Astrocyte (in vitro differentiated cells and primary cell): ENCODE results near the gene PRKCA.

Experiments
- EZH2 ChIP-seq: IDR thresholded peaks from 2 replicates; pipeline ENCODE4 v1.6.1; 2012; ENCODE audit warnings: mild to moderate bottlenecking, low read length, inconsistent platforms; ENCODE audit not compliant: insufficient read depth
- TF ChIP-seq, protein P1 (sequence below): IDR thresholded peaks from 2 replicates; pipeline ENCODE4 v1.5.1; 2011; ENCODE audit warnings: low read depth, mild to moderate bottlenecking, inconsistent platforms, low read length, moderate library complexity; ENCODE audit not compliant: insufficient read depth

DNA sequence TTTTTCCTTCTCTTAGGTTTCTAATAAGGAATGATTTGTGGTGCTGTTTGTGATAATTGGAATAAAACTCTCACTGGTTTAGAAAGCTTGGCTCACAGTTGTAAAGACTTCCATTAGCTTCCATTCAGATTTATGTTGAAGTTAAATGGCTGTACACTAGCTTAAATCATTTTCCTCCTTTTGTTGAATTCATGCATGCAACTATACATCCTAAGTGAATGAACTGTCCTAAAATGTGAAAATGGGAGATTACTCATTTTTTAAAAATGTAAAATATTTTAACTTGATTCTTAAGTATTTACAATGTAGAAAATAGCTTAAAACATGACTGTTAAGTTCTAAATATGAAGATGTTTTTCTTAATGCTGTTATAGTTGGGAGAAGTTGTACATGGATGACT, 15.2 kb downstream of the PRKCA start:
- TF ChIP-seq, protein P1, sequence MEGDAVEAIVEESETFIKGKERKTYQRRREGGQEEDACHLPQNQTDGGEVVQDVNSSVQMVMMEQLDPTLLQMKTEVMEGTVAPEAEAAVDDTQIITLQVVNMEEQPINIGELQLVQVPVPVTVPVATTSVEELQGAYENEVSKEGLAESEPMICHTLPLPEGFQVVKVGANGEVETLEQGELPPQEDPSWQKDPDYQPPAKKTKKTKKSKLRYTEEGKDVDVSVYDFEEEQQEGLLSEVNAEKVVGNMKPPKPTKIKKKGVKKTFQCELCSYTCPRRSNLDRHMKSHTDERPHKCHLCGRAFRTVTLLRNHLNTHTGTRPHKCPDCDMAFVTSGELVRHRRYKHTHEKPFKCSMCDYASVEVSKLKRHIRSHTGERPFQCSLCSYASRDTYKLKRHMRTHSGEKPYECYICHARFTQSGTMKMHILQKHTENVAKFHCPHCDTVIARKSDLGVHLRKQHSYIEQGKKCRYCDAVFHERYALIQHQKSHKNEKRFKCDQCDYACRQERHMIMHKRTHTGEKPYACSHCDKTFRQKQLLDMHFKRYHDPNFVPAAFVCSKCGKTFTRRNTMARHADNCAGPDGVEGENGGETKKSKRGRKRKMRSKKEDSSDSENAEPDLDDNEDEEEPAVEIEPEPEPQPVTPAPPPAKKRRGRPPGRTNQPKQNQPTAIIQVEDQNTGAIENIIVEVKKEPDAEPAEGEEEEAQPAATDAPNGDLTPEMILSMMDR, result no peak
- TF ChIP-seq EZH2, result no peak
